ENCODE results near the gene FYCO1. TPM values are rescaled to one million over a fixed set of nuclear protein-coding genes. Genes with fewer than 3 reads are reported as not detected.

FYCO1 gene
- total RNA-seq, 1 donor from 2014 or later, result 16.2 TPM

DNA sequence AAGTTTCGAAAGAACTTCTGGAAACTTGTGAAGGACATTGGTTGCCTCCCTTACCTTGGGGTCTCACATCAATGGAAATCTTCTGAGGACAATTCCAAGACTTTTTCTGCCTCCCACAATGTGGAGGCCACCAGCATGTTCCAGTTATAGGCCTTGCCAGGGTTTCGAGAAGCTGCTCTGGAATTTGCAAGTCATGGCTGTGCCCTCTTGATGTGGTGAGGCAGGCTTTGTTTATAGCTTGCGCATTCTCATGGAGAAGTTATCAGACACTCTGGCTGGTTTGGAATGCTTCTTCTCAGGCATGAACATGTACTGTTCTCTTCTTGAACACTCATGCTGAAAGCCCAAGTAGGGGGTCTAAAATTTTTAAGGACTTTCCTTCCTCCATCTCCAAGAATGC, 48.3 kb downstream of the FYCO1 start:
- DNase-seq (ENCODE audit: low spot score), result no peak
- ATAC-seq, result no peak

- ATAC-seq (no peak), DNase-seq (ENCODE audit: low spot score) (no peak)
These were observed 48.7 kb downstream of the FYCO1 start for GRCh38 chr3:45946875-45947274.

- no peak for DNase-seq (ENCODE audit: low spot score)
- no peak for ATAC-seq
These were observed 49.3 kb downstream of the FYCO1 start for GRCh38 chr3:45946307-45946706.

- DNase-seq (ENCODE audit: low spot score) (no peak), ATAC-seq (no peak)
These were observed 50.6 kb downstream of the FYCO1 start for GRCh38 chr3:45944830-45945620.

- DNase-seq (ENCODE audit: low spot score) (no peak), ATAC-seq (no peak)
These were observed 52.3 kb downstream of the FYCO1 start, which contains the start of gene CXCR6 for GRCh38 chr3:45943207-45943846. CXCR6 (plus strand) TSS chr3:45943464; CDS start chr3:45946482, 3,018 bp downstream.

GRCh38 chr3:45942051-45942825, 53.4 kb downstream of the FYCO1 start:
- DNase-seq (ENCODE audit: low spot score) (no peak), ATAC-seq (no peak)

GRCh38 chr3:45940781-45941365, 54.8 kb downstream of the FYCO1 start:
- DNase-seq (ENCODE audit: low spot score), result no peak
- ATAC-seq, result no peak

- DNase-seq (ENCODE audit: low spot score) (no peak), ATAC-seq (no peak)
These were observed 55.4 kb downstream of the FYCO1 start for GRCh38 chr3:45940004-45940780.

DNA sequence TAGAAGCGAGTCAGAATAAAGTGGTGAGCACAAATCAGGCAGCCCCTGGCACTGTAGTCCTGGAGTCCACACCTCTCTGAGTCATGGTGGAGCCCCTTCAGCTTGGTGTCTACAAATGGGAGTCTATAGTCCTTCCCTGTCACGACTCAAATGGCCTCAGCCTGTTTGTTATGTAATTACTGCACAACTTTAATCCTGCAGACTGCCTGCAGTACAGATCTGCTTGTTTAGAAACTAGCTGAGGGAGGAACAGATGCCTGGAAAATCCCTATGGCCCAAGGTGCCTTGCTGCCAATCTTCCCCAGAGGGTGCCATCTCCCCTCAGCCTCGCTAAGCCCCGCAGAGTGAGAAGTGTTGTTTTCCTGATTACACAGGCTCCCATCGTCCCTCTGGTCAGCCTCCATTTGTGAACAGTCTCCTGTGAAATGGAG, 56.3 kb downstream of the FYCO1 start:
- DNase-seq (ENCODE audit: low spot score) (no peak), ATAC-seq (peak; percentile 15)

DNA sequence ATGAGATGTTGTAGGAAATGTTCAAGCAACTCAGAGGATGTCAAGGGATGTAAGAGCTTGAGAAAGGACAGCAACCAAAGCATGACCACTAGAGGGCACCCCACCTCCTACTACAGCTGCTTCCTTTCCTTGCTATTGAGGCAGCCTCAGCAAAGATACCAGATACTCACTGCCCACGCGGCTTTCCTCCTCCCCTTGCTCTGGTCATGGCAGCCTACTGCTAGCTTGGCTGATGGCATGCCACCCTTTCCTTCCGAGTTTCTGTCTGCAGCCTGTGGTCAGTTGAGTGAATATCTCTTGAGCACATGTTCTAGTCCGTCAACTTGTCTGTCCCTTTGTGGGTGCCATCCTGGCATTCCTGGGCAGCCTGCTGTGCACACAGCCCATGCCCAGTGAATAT, 56.8 kb downstream of the FYCO1 start:
- DNase-seq (ENCODE audit: low spot score) (peak; percentile 77), ATAC-seq (peak; percentile 97)

GRCh38 chr3:45938043-45938435, 57.6 kb downstream of the FYCO1 start:
- DNase-seq (ENCODE audit: low spot score) (no peak), ATAC-seq (no peak)

DNA sequence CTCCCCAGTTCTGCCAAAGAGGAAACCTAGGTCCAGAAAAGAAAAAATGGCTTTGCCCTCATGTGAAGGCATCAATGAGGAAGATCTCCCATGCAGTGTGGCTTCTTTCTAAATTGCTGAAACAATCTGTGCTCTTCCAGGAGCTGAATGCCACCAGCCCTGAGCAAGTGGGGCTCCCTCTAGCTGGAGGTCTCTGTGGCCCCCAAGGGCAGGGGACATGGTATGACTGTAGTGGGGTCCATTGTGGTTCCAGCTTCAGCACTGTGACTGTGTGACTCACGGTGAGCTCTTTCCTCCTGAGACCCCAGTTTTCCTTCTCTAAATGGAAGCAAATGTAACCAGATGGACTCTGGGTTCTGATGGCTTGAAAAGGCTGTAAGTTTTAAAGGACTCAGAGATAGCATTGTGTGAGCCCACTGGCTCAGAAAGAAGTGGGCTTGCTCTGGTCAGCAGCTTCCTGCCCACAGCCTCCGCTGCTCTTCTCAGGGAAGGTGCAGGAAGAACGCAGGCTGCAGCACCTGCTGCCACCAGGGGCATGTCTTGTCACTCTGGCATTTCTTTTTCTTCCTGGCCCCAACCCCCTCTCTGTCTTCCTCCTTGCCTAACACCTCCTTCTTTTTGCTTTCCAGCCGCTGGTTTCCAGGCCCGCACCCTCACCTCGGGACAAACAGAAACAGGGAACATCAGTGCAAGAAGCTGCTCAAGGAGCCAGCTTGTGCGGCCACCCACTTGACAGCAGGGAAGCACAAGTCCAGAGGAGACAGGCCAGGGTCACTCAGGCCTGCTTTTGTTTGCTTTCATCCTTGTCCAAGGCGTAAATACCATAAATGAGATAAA, 58.2 kb downstream of the FYCO1 start:
- ATAC-seq (no peak), DNase-seq (ENCODE audit: low spot score) (no peak)

- ATAC-seq, result no peak
- DNase-seq (ENCODE audit: low spot score), result no peak
These were observed 59.4 kb downstream of the FYCO1 start for GRCh38 chr3:45936261-45936660.

- DNase-seq (ENCODE audit: low spot score), result no peak
- no peak for ATAC-seq
These were observed 62.0 kb downstream of the FYCO1 start for GRCh38 chr3:45933591-45933990.

- DNase-seq (ENCODE audit: low spot score) (no peak), ATAC-seq (no peak)
These were observed 63.5 kb downstream of the FYCO1 start for GRCh38 chr3:45932112-45932511.

DNA sequence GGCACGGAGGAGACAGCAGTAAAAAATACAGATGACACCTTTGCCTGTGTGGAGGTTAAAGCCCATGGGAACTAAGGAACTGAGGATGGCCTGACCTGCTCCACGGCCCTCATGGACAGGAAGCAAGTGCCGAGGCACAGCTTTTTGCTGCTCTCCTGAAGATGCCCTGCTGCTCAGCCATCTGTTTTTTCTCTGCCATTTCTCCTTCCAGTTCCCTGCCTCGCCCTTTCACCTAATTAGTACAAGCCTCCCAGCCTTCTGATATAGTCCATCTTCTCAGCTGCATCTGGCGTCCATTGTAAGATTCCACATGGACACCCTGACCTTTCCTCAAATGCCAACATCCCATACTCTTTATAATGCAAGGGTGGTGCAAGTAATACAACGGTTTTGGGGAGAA, 64.1 kb downstream of the FYCO1 start:
- DNase-seq (ENCODE audit: low spot score) (no peak), ATAC-seq (no peak)

- ATAC-seq (peak; percentile 93), DNase-seq (ENCODE audit: low spot score) (peak; percentile 53)
These were observed 66.5 kb downstream of the FYCO1 start for GRCh38 chr3:45929042-45929679.

DNA sequence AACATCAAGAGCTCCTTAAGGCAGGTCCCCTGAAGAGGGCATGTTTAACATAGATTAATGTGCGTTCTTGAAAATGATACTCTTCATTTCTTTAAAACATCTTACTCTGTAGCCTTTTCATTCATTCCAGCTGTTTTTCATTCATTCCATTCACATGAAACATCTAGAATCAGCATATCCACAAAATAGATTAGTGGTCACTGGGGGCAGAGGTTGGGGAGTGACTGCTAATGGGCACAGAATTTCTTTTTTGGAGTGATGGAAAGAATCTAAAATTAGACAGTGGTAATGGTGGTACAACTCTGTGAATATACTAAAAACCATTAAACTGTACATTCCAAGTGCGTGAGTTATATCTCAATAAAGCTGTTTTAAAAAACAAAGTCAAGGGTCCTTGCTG, 67.7 kb downstream of the FYCO1 start:
- DNase-seq (ENCODE audit: low spot score), result no peak

GRCh38 chr3:45923755-45924154, 71.9 kb downstream of the FYCO1 start:
- ATAC-seq (no peak), DNase-seq (ENCODE audit: low spot score) (no peak)

More for the DNA sequence above, 67.7 kb downstream of the FYCO1 start:
- ATAC-seq, result no peak
